Transverse colon (tissue), 4 donors: Measurements from ENCODE around the gene HSPB1. TPM values are rescaled to one million over a fixed set of nuclear protein-coding genes. Genes with fewer than 3 reads are reported as not detected.

ENCODE experiments used
- DNase-seq: peaks from one replicate; pipeline ENCODE4 v3.0.0-alpha.2; 2019
- H3K27ac ChIP-seq, 4 donors: fragments of 200-600 bp; sonication (generic); 2 replicates each; pipeline ENCODE4 v1.5.1; 2016 to 2018; ENCODE audit warnings: inconsistent platforms in 4 of 4
- H3K27me3 ChIP-seq: fragments of 200-600 bp; sonication (generic); 2 replicates; pipeline ENCODE4 v1.5.1; 2017; ENCODE audit warnings: inconsistent platforms
- H3K36me3 ChIP-seq, 4 donors: fragments of 200-600 bp; sonication (generic); 2 replicates each; pipeline ENCODE4 v1.5.1; 2017 to 2019; ENCODE audit warnings: inconsistent platforms in 4 of 4
- H3K4me1 ChIP-seq, 4 donors: fragments of 200-600 bp; sonication (generic); 2 replicates each; pipeline ENCODE4 v1.5.1; 2017 to 2020; ENCODE audit warnings: inconsistent platforms in 4 of 4
- H3K4me3 ChIP-seq, 4 donors: fragments of 200-600 bp; sonication (generic); 1 replicate in 1 of 4; 2 replicates in 3 of 4; pipeline versions ENCODE4 v1.5.1 to v1.6.1; 2017 to 2019; ENCODE audit warnings: inconsistent platforms in 4 of 4
- H3K9me3 ChIP-seq, 2 donors: fragments of 200-600 bp; sonication (generic); 2 replicates each; pipeline ENCODE4 v1.5.1; 2017 to 2019; ENCODE audit warnings: inconsistent platforms in 2 of 2
- CTCF ChIP-seq, 5 experiments: fragments of 200-600 bp in 3 of 5; fragments of 450-650 bp in 2 of 5; sonication (generic) in 3 of 5; IDR thresholded peaks; 1 replicate in 2 of 5; 2 replicates in 3 of 5; pipeline ENCODE4 v1.5.1; 2016 to 2017; ENCODE audit warnings: antibody characterized with exemption in 5 of 5, inconsistent platforms in 3 of 5, mild to moderate bottlenecking in 2 of 5, moderate library complexity in 1 of 5
- EP300 ChIP-seq: sonication (generic); formaldehyde crosslinking; IDR thresholded peaks from one replicate; pipeline ENCODE4 v1.6.1; 2017; ENCODE audit warnings: antibody characterized with exemption, low read depth
- POLR2A ChIP-seq: fragments of 450-650 bp; IDR thresholded peaks from one replicate; pipeline ENCODE4 v1.6.1; 2016; ENCODE audit warnings: antibody characterized with exemption, mild to moderate bottlenecking, moderate library complexity
- POLR2AphosphoS5 ChIP-seq, 3 donors: sonication (generic); formaldehyde crosslinking; IDR thresholded peaks; one replicate each; pipeline ENCODE4 v1.6.1; 2016; ENCODE audit warnings: antibody characterized with exemption in 3 of 3
- WGBS, 2 donors: methylation state at CpG; one replicate each; pipeline ENCODE4 v1.1.5; 2018; ENCODE audit warnings: low coverage in 1 of 2; 5-methylcytosine and 5-hydroxymethylcytosine counted together
- in situ Hi-C, 4 donors: fragments of 200-750 bp; cut with MboI; loops; one replicate each; pipeline versions ENCODE4 v1.15.0 to v1.15.1; 2017; ENCODE audit warnings: low sequenced_read_pairs in 3 of 4, low pct_ligation_motif_present in 1 of 4, low pct_unique_long_range_greater_than_20kb in 1 of 4
- intact Hi-C: fragments of 100-400 bp; cut with DNase I; formaldehyde crosslinking; loops from one replicate; pipeline ENCODE4 v1.15.1; 2023; ENCODE audit warnings: low total_unique reads
- total RNA-seq, 4 donors: library from RNA; depleted of rRNA; stranded (reverse); fragments of >200 nt; gene quantifications; one replicate each; pipeline ENCODE4 v1.1.0, GENCODE V29; 2016

HSPB1 gene
- total RNA-seq, 4 donors from 2014 or later = 387 to 1,086 (median 519) TPM

- Histone ChIP-seq H3K36me3 (no peaks in the 10 kb centered on the region), H3K27me3 (peaks cover 55% of the 10 kb centered on the region), H3K27ac (no peak overlapping the region), H3K4me1 (peaks cover 0 to 16% (median 8%) of the 10 kb centered on the region in 4 donors), H3K9me3 (no peaks in the 10 kb centered on the region), H3K4me3 (no peak overlapping the region)
- WGBS, 2 donors = 67 to 84% methylated on average over 1 to 7 of the region's 7 CpGs
- in situ Hi-C loops (loop anchor here in 1 of 4 donors (10.0 kb wide), 1 partner anchor 90 kb away; no protein-coding TSS in a partner anchor), intact Hi-C loops (no loop called here)
- DNase-seq = no peak
- TF ChIP-seq POLR2AphosphoS5 (IDR thresholded peaks at IDR 0.05) (no peak), EP300 (no peak), CTCF (IDR thresholded peaks at IDR 0.05) (no peak), POLR2A (no peak)
Observed at GRCh38 chr7:76265299-76265698, 37.2 kb upstream of the HSPB1 start.

GRCh38 chr7:76267107-76267893 lies 35.2 kb upstream of the HSPB1 start:
- WGBS, 2 donors = 0 to 7% methylated on average over 2 to 6 of the region's 68 CpGs
- Histone ChIP-seq H3K27me3 (peaks cover 63% of the 10 kb centered on the region), H3K9me3 (no peaks in the 10 kb centered on the region), H3K4me3 (peak overlapping the region in 2 of 4 donors; percentile 18 to 33), H3K4me1 (peaks cover 0 to 16% (median 6%) of the 10 kb centered on the region in 4 donors), H3K36me3 (no peaks in the 10 kb centered on the region), H3K27ac (no peak overlapping the region)
- in situ Hi-C loops = loop anchor here in 1 of 4 donors (10.0 kb wide), 1 partner anchor 92 kb away; no protein-coding TSS in a partner anchor
- DNase-seq = no peak
- TF ChIP-seq POLR2A (no peak), CTCF (IDR thresholded peaks at IDR 0.05) (no peak), EP300 (no peak), POLR2AphosphoS5 (IDR thresholded peaks at IDR 0.05) (no peak)
- intact Hi-C loops = no loop called here

GRCh38 chr7:76267894-76268183 lies 34.6 kb upstream of the HSPB1 start:
- Histone ChIP-seq H3K4me1 (peaks cover 0 to 16% (median 6%) of the 10 kb centered on the region in 4 donors), H3K36me3 (no peaks in the 10 kb centered on the region), H3K27ac (no peak overlapping the region), H3K4me3 (no peak overlapping the region), H3K27me3 (peaks cover 68% of the 10 kb centered on the region), H3K9me3 (no peaks in the 10 kb centered on the region)
- in situ Hi-C loops = loop anchor here in 1 of 4 donors (10.0 kb wide), 1 partner anchor 93 kb away; no protein-coding TSS in a partner anchor
- no peak for TF ChIP-seq EP300
- no peak for TF ChIP-seq CTCF (IDR thresholded peaks at IDR 0.05)
- TF ChIP-seq POLR2AphosphoS5 (IDR thresholded peaks at IDR 0.05) = no peak
- TF ChIP-seq POLR2A = no peak
- intact Hi-C loops = no loop called here
- WGBS, 2 donors = 4% methylated on average over 4 of the region's 4 CpGs; no CpG with 5 or more reads in 1 of the 2 donors
- DNase-seq = no peak

GRCh38 chr7:76268376-76268775 lies 34.1 kb upstream of the HSPB1 start:
- peaks cover 70% of the 10 kb centered on the region for H3K27me3 ChIP-seq
- intact Hi-C loops (no loop called here), in situ Hi-C loops (loop anchor here in 1 of 4 donors (10.0 kb wide), 1 partner anchor 94 kb away; no protein-coding TSS in a partner anchor)
- DNase-seq = no peak
- H3K4me1 ChIP-seq = peaks cover 0 to 16% (median 6%) of the 10 kb centered on the region in 4 donors
- no peak for TF ChIP-seq EP300
- TF ChIP-seq POLR2A = no peak
- TF ChIP-seq CTCF (IDR thresholded peaks at IDR 0.05) = no peak
- TF ChIP-seq POLR2AphosphoS5 (IDR thresholded peaks at IDR 0.05) = no peak
- no peaks in the 10 kb centered on the region for H3K9me3 ChIP-seq
- 49 to 78% methylated on average over 3 to 5 of the region's 5 CpGs for WGBS, 2 donors
- no peak overlapping the region for H3K4me3 ChIP-seq
- no peaks in the 10 kb centered on the region for H3K36me3 ChIP-seq
- H3K27ac ChIP-seq = no peak overlapping the region
